Nephron (organoid): ENCODE results near the gene DCAF11.
A peak's percentile ranks its signal among the peaks of the same experiment; 100 is the strongest.

ENCODE experiments used
- H3K27ac Mint-ChIP-seq, 3 experiments: 2 replicates each; pipeline ENCODE4 v1.8.0; 2020; ENCODE audit warnings: mixed read lengths in 3 of 3, mild to moderate bottlenecking in 2 of 3, moderate library complexity in 1 of 3
- H3K27me3 Mint-ChIP-seq: 2 replicates; pipeline ENCODE4 v1.8.0; 2021; ENCODE audit warnings: low read depth, mild to moderate bottlenecking, moderate library complexity, mixed read lengths
- H3K36me3 Mint-ChIP-seq: 2 replicates; pipeline ENCODE4 v1.8.0; 2020; ENCODE audit warnings: low read depth, mixed read lengths
- H3K4me1 Mint-ChIP-seq: 2 replicates; pipeline ENCODE4 v1.8.0; 2020; ENCODE audit warnings: mixed read lengths
- H3K4me3 Mint-ChIP-seq, 3 experiments: 2 replicates each; pipeline ENCODE4 v1.8.0; 2020; ENCODE audit warnings: mild to moderate bottlenecking in 3 of 3, mixed read lengths in 3 of 3, moderate library complexity in 2 of 3
- H3K9me3 Mint-ChIP-seq: 2 replicates; pipeline ENCODE4 v1.8.0; 2020; ENCODE audit warnings: mixed read lengths
- CTCF ChIP-seq, 3 experiments: fragments of 200-600 bp; sonication (generic); IDR thresholded peaks; one replicate each; pipeline ENCODE4 v1.5.0; 2021; ENCODE audit warnings: antibody characterized with exemption in 3 of 3; ENCODE audit not compliant: unreplicated experiment in 3 of 3

The DCAF11 gene

GRCh38 chr14:24145690-24146452 is 31.3 kb downstream of the DCAF11 start:
- Mint-ChIP-seq H3K27me3 (no peaks in the 10 kb centered on the region), H3K36me3 (peaks cover 16% of the 10 kb centered on the region)

DNA sequence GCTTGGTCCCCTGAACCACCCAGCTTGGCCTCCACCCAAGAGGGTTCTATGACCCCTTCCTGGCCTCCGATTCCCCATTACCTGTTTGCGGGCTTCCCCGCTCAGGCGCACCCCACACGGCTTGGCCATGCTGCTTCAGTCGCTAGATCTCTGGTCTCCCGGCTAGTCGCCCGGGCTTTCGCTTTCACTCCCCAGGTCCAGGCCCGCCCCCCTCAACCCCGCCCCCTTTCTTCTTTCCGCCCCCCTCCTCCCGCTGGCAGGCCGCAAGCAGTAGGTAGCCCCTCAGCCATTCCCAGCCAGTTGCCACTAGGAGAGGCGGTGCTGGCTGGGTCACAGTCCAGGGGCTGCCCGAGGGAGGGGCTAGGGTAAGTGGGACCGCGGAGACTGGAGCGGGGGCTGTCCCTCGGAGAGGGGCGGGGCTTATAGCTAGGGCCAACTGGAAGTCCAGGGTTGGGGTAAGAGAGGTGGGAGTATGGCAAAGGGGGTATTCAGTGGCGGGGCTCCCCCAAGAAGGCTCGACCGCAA is 31.9 kb downstream of the DCAF11 start, which contains the start of gene PSME2:
Gene PSME2, minus strand, starts transcription at position 158 of the 525 bp plus-strand sequence. Its CDS starts 29 bp downstream, at position 129.
- no peak for TF ChIP-seq CTCF (IDR thresholded peaks at IDR 0.05; ENCODE audit: unreplicated experiment in 3 of 3)
- Mint-ChIP-seq H3K27ac (peak within 1 kb of the TSS; percentile 89 to 97 (median 94)), H3K36me3 (peaks cover 19% of the 10 kb centered on the region), H3K9me3 (no peaks in the 10 kb centered on the region), H3K27me3 (no peaks in the 10 kb centered on the region), H3K4me3 (peak within 1 kb of the TSS; percentile 96 to 98 (median 97)), H3K4me1 (peaks cover 18% of the 10 kb centered on the region)

More at GRCh38 chr14:24145690-24146452, 31.3 kb downstream of the DCAF11 start:
- no peak for TF ChIP-seq CTCF (IDR thresholded peaks at IDR 0.05; ENCODE audit: unreplicated experiment in 3 of 3)
- peak overlapping the region; percentile 96 to 98 (median 97) for H3K4me3 Mint-ChIP-seq
- H3K27ac Mint-ChIP-seq, result peak overlapping the region; percentile 89 to 97 (median 94)
- no peaks in the 10 kb centered on the region for H3K9me3 Mint-ChIP-seq
- H3K4me1 Mint-ChIP-seq, result peaks cover 18% of the 10 kb centered on the region

DNA sequence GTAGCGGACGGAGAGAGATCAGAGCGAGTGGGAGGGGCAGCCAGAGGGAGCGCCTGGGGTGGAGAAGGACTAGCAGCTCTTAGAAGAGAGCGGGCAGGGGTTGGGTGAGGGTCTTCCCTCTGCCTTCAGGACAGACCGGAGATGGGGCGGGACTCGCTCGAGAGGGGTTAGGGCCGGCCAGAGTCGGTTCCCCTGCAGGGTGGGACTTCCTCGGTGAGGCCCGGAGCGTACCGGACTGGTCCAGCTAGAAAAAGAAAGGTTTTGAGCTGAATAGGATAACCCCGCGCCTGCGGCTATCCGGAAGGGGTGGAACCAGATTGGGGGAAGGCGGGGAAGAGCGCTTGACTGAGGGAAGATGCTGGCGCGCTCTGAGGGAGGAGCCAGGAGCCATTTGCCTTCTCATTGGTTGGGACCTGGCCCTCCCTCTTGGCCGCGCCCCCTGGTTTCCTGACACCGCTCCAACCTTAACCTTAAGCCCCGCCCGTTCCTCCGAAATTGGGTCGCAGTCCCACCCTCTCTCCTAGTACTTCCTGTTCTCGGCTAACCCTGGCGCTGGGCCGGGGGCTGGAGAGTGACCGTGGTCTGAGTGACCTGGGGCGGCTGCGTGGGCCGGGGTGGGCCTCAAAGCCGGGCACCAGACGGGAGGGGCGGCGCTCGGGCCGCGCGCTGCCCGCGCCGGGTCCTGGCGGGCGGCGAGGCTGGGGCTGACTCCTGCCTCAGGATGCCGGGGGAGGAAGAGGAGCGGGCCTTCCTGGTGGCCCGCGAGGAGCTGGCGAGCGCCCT is 32.6 kb downstream of the DCAF11 start, which contains the start of gene RNF31:
Gene RNF31, plus strand, starts transcription at position 521 of the 783 bp plus-strand sequence. Its CDS starts 201 bp downstream, at position 722.
- peaks cover 18% of the 10 kb centered on the region for H3K4me1 Mint-ChIP-seq
- no peaks in the 10 kb centered on the region for H3K27me3 Mint-ChIP-seq
- peaks cover 24% of the 10 kb centered on the region for H3K36me3 Mint-ChIP-seq
- peak within 1 kb of the TSS; percentile 96 to 98 (median 97) for H3K4me3 Mint-ChIP-seq
- H3K9me3 Mint-ChIP-seq, result no peaks in the 10 kb centered on the region
- peak within 1 kb of the TSS; percentile 89 to 97 (median 94) for H3K27ac Mint-ChIP-seq
- no peak for TF ChIP-seq CTCF (IDR thresholded peaks at IDR 0.05; ENCODE audit: unreplicated experiment in 3 of 3)

- H3K9me3 Mint-ChIP-seq, result no peaks in the 10 kb centered on the region
- H3K36me3 Mint-ChIP-seq, result peaks cover 24% of the 10 kb centered on the region
- peak overlapping the region; percentile 96 to 98 (median 97) for H3K4me3 Mint-ChIP-seq
- no peaks in the 10 kb centered on the region for H3K27me3 Mint-ChIP-seq
- H3K4me1 Mint-ChIP-seq, result peaks cover 18% of the 10 kb centered on the region
- H3K27ac Mint-ChIP-seq, result peak overlapping the region in 1 of 3 experiments; percentile 24
- no peak for TF ChIP-seq CTCF (IDR thresholded peaks at IDR 0.05; ENCODE audit: unreplicated experiment in 3 of 3)
Measured at GRCh38 chr14:24147761-24148428, 33.3 kb downstream of the DCAF11 start.

- H3K27me3 Mint-ChIP-seq, result no peaks in the 10 kb centered on the region
- no peak overlapping the region for H3K27ac Mint-ChIP-seq
- H3K4me1 Mint-ChIP-seq, result peaks cover 18% of the 10 kb centered on the region
- peak overlapping the region; percentile 96 to 98 (median 97) for H3K4me3 Mint-ChIP-seq
- peaks cover 26% of the 10 kb centered on the region for H3K36me3 Mint-ChIP-seq
- no peaks in the 10 kb centered on the region for H3K9me3 Mint-ChIP-seq
- no peak for TF ChIP-seq CTCF (IDR thresholded peaks at IDR 0.05; ENCODE audit: unreplicated experiment in 3 of 3)
Measured at GRCh38 chr14:24149302-24149969, 34.9 kb downstream of the DCAF11 start.
